Retina (tissue), 1 donor: ENCODE measurements around the gene EXOSC6.
"Not testable (repeated sequence)": the region's sequence is repeated elsewhere in the genome, so short reads cannot be mapped to it uniquely, and the experiment has no call there.

Experiments used
- DNase-seq: peaks from one replicate; pipeline ENCODE4 v3.0.0-alpha.2; 2016

EXOSC6 gene

DNA sequence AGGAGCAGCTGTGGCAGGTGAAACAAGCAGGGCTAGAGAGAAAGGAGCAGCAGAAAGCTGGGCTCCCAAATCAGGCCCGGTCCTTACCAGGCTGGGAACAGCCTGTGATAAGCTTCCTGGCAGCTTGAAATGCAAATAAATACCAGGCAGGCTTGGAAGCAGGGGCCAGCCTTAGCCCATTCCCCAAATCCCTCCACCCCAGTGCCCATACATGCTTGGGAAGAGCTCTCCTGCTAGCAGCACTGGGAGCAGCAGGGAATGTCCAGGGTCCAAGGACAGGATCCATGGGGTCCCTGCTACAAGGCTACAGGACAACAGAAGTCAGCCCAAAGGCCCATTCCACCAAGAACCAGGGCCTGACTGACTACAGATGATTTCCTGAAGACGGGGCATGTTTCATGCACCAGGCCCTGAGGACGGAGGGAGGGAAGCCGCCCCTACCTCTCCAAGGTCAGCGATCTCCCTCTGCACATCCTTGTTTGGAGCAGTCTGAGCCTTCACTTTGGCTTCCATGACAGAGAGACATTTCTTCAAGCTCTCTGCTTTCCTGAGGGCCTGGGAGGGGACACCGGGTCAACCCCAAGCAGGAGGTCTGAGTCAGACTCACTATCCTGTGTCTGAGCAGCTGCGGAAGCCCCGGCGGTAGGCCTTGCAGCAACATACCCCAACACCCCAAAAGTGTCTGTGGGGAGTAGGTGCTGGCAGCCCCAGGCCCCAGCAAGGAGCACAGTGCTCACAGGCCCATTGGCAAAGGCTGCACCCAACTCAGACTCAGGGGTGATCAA lies 2.6 kb upstream of the EXOSC6 start:
- no peak for DNase-seq

DNA sequence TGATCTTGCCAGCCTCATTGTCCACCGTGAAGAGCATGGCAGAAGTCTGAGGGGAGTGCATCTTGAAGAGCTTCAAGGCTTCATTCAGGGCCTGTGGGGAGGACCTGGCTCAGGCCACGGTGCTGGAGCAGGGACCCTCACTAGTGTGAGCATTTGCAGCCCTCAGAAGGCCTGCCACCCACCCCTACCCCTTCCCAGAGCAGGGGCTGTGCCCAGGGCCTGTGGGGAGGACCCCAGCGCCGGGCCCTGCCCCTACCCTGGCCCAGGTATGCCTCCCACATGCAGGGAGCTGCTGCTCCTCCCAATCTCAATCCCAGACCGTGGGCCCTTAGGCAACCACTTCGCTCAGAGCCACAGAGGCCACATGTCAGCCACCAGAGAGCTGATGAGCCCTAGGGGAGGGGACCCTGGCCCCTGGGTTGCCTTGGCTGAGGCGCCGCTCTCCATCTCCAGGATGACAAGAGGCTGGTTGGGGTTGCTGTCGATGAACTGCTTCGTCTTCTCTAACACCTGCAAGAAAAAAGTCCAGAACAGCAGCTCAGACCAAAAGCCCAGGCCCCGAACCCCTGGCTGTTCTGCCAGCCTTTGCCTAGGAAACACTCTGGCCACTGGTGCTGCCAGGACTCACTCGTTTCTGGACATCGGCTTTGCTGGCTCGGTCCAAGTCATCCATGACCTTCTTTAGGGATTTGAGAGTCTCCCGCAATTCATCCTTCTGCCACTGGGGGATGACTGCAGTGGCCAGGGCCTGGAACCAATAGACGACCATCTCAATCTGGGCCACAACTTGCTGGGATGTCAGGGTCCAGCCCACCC lies 1.8 kb upstream of the EXOSC6 start:
- no peak for DNase-seq

DNA sequence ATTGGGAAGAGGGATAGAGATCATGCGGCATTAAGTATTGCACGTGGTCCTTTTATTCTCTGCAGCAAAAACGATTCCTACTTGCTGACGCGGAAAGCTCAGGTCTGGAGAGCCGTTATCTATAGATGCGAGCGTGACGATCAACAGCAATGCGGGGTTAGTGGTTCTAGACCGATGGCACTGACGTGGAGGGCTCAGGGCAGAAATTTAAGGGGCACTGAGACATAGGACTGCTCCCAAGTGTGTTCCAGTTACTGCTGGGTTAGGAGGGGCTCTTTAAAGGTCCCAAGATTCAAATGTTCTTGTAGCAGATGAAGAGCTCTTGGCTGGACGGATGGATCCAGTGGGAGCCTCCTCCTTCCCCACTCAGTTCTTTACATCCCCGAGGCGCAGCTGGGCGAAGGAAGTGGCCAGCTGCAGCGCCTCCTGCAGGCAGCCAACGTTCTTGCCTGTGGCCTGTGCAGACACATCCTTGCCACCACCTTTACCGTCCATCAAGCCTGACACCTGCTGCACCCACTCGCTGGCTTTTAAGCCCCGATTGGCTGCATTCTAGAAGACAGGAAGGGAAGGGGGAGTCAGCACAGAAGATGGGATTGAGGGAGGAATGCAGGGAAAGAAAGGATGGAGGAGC lies 732 bp upstream of the EXOSC6 start:
- no peak for DNase-seq

DNA sequence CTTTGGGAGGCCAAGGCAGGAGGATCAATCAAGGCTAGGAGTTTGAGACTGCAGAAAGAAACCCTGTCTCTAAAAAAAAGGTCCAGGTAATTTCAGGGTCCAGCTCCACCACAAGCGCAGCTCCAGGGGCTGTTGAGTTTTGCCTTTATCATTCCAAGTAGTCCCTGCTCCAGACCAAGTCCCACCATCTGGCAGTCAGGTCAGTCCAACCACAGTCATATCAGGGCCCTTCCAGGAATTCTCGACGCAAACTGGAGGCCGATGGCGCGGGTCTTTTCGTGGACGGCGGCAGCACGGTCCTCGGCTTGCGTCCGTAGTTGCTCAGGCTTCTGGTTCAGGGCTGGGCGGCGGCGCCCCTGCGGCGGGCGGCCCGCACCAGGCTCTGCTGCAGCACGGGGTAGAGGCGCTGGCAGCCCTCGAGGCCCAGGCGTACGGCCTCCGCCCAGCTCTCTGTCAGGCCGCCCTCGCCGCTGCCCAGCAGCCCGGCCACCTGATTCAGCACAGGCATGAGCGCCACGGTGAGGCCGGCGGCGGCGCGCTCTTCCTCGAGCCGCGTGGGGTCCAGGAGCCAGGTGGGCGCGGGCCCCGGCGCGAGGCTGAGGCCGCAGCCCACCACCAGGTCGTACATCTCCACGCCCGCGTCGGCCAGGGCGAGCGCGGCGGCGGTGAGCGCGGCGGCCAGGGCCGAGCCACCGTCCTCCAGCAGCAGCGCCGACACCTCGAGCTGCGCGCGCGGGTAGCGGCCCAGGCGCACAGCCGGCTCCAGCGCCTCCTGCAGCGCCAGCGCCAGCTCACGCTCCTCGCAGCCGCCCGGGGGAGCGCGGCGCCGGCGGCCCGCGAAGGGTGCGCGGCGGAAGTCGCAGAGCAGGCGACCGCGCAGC lies 752 bp downstream of the EXOSC6 start:
- peak; percentile 65 for DNase-seq

DNA sequence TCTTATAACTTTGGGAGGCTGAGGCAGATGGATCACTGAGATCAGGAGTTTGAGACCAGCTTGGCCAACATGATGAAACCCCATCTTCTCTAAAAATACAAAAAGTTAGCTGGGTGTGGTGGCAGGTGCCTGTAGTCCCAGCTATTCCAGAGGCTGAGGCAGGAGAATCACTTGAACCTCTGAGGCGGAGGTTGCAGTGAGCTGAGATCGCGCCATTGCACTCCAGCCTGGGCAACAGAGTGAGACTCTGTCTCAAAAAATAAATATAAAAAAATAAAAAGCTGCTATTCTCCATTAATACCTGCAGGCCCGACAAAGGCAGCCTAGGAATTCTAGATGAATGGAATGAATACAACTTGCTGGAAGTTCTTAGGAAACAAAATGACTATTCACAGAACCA lies 2.0 kb downstream of the EXOSC6 start:
- DNase-seq, result not testable (repeated sequence)

DNA sequence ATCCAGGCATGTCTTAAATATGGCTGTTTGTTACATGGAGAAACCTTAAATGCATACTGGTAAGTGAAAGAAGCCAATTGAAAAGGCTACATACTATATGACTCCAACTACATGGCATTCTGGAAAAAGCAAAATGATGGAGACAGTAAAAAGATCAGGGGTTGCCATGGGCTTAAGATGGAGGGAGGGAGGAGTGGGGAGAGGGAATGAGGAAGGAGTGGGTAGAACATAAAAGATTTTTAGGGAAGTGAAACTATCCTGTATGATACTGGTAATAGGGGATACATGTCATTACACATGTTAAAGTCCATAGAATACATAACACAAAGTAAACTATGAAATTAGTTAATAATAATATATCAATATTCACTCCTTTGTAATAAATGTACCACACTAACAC lies 13.0 kb downstream of the EXOSC6 start:
- not testable (repeated sequence) for DNase-seq

DNA sequence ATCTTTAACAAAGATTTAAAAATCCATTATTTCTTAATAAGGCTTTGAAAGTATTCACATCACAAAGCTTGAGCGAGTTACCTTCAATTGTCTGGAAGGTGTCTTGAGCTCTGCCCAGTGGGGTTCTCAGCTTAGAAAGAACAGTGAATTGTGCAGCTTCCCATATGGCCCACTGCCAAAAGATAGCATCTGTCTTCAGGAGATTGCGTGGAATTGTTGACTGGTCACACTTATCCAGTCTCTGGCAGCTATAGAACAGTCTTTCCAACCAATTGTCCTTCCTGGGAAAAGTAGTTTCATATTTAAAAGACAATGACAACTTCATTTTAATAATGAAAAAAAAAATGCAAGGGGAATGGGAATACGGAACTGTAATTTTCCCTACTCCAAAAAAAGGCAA lies 19.9 kb downstream of the EXOSC6 start:
- DNase-seq, result not testable (repeated sequence)

DNA sequence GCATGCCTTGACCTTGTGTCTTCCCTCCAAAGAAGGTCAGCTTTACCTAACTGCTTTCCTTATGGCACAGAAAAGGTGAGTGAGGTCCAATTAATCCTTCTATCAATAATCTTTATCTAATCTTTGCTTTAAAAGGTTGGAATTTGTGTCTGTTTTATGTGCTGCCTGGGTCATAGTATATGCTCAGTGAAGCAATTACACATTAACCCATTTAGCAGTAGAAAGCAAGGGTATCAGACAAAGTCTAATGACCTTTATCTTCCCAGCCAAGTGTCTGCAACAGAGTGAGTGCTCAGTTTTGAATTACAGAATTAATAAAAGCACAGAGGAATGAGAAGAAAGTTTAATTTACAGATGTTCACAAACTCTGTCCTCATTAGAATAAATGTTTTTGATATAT lies 25.7 kb downstream of the EXOSC6 start:
- not testable (repeated sequence) for DNase-seq

DNA sequence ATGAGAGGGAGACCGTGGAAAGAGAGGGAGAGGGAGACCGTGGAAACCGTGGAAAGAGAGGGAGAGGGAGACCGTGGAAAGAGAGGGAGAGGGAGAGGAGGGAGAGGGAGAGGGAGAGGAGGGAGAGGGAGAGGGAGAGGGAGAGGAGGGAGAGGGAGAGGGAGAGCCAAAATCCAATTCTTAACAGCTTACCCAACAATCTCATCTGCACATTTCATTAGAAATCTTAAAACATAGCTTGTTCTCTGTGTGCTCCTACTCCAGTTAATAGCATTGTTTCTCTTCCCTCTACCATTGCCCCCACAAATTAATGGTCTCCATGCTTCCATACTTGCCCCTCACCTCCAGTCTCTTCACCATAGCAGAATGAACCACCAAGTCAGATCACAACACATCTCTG lies 26.3 kb downstream of the EXOSC6 start:
- not testable (repeated sequence) for DNase-seq

DNA sequence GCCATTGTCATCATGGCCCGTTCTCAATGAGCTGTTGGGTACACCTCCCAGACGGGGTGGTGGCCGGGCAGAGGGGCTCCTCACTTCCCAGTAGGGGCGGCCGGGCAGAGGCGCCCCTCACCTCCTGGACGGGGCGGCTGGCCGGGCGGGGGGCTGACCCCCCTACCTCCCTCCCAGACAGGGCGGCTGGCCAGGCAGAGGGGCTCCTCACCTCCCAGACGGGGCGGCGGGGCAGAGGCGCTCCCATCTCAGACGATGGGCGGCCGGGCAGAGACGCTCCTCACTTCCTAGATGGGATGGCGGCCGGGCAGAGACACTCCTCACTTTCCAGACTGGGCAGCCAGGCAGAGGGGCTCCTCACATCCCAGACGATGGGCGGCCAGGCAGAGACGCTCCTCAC lies 27.1 kb downstream of the EXOSC6 start:
- not testable (repeated sequence) for DNase-seq

DNA sequence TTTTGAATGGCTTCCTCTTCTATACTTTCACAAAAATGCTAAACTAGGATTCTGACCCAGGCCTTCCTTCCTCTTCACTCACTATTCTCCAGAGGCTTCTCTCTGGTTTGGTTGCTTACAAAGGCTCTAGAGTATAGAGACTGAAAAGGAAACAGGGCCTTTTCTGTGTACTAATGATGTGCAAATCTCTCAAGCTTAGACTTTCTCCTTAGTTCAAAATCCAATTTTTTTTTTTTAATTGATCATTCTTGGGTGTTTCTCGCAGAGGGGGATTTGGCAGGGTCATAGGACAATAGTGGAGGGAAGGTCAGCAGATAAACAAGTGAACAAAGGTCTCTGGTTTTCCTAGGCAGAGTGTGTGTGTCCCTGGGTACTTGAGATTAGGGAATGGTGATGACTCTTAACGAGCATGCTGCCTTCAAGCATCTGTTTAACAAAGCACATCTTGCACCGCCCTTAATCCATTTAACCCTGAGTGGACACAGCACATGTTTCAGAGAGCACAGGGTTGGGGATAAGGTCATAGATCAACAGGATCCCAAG lies 27.7 kb downstream of the EXOSC6 start:
- DNase-seq, result not testable (repeated sequence)

DNA sequence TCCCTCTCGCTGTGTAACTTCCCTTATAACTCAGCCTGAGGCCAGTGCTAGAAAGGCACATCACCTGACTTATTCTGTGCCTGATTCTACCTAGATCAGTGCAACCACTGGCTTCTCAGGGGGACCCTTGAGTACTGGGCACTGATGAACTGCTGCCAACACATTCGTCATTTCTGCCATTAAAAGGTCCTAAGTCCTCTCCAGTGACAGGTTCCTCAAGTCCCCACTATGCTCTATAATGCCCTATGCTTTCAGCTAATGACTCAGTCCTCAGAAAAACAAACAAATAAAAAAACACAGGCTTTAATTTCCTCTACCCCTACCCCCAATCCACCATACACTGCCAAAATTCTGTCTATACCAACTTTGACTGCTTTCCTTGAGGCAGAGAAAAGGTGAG lies 28.5 kb downstream of the EXOSC6 start:
- DNase-seq, result not testable (repeated sequence)

DNA sequence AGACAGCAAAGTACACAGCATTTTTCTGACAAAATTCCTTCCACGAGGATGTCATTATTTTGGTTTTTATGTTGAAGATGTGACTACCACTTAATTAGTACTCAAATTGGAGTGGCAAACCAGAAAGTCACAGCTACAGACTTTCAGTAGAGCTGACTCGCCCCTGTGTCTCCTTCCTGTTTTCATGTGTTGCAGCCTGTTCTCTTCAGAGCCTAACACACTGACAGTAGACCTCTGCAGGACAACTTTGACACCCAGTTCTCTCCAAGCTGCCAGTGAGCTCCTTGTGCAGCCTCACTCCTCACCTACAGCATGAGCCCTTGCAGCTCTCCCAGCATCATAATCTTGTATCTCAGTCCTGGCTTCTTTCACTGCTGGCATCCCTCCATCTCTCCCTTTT lies 29.2 kb downstream of the EXOSC6 start:
- DNase-seq, result not testable (repeated sequence)

DNA sequence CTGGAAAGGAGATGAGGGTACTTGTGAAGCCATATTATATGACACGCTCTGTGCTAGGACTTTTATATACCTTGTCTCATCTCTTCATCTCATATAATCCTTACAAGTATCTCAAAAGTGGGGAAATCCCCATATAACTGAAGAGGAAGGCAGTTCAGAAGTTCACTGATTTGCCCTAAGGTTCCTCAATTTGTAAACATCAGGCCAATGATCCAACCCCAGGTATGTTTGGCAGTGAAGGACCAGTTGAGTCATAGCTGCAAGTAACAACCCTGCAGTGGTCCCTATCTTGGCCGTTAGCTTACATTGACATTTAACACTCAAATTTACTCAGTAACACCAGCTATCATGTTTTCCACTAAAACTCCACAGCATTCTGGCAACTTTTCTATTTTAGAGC lies 33.2 kb downstream of the EXOSC6 start:
- DNase-seq, result not testable (repeated sequence)

DNA sequence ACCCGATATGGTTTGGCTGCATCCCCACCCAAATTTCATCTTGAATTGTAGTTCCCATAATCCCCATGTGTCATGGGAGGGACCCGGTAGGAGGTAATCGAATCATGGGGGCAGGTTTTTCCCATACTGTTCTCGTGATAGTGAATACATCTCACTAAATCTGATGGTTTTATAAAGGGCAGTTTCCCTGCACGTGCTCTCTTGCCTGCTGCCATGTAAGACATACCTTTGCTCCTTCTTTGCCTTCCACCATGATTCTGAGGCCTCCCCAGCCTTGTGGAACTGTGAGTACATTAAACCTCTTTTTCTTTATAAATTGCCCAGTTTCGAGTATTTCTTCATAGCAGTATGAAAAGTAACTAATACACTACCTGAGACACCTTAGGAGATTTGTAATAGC lies 45.4 kb downstream of the EXOSC6 start:
- not testable (repeated sequence) for DNase-seq

DNA sequence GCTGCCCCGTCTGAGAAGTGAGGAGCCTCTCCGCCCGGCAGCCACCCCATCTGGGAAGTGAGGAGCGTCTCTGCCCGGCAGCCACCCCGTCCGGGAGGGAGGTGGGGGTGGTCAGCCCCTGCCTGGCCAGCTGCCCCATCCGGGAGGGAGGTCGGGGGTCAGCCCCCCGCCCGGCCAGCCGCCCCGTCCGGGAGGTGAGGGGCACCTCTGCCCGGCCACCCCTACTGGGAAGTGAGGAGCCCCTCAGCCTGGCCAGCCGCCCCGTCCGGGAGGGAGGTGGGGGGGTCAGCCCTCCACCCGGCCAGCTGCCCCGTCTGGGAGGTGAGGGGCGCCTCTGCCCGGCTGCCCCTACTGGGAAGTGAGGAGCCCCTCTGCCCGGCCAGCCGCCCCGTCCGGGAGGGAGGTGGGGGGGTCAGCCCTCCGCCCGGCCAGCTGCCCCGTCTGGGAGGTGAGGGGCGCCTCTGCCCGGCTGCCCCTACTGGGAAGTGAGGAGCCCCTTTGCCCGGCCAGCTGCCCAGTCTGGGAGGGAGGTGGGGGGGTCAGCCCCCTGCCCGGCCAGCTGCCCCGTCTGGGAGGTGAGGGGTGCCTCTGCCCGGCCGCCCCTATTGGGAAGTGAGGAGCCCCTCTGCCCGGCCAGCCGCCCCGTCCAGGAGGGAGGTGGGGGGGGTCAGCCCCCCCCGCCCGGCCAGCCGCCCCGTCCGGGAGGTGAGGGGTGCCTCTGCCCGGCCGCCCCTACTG lies 46.9 kb downstream of the EXOSC6 start:
- DNase-seq, result not testable (repeated sequence)

DNA sequence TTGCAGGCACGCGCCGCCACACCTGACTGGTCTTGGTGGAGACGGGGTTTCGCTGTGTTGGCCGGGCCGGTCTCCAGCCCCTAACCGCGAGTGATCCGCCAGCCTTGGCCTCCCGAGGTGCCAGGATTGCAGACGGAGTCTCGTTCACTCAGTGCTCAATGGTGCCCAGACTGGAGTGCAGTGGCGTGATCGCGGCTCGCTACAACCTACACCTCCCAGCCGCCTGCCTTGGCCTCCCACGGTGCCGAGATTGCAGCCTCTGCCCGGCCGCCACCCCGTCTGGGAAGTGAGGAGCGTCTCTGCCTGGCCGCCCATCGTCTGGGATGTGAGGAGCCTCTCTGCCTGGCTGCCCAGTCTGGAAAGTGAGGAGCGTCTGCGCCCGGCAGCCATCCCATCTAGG lies 47.7 kb downstream of the EXOSC6 start:
- not testable (repeated sequence) for DNase-seq

DNA sequence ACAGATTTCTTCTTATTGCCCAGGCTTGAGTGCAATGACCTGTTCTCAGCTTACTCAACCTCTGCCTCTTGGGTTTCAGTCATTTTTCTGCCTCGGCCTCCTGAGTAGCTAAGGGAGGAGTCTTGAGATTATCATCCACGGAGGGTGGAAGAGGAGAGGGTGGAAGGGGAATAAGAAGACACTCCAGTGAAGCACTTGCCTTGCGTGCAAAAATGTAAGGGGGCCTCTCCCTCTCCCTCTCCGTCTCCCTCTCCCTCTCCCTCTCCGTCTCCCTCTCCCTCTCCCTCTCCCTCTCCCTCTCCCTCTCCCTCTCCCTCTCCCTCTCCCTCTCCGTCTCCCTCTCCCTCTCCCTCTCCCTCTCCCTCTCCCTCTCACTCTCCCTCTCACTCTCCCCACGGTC lies 48.2 kb downstream of the EXOSC6 start:
- DNase-seq, result not testable (repeated sequence)

DNA sequence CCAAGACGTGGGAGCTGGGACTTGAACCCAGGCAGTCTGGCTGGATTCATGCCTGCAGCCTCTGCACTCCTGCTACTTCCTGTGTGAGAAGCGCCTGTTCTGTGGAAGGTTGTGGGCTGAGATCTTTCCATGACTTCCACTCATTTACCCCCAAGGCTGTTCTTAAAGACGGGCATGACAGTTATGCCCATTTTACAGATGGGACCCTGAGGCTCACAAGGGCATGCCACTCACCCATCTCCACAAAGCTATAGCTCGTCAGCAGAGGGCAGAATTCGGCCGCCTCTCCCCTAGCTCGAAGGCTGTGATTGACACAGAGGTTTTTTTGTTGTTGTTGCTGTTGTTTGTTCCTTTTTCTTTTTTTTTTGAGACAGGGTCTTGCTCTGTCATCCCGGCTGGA lies 51.7 kb downstream of the EXOSC6 start:
- DNase-seq, result not testable (repeated sequence)

DNA sequence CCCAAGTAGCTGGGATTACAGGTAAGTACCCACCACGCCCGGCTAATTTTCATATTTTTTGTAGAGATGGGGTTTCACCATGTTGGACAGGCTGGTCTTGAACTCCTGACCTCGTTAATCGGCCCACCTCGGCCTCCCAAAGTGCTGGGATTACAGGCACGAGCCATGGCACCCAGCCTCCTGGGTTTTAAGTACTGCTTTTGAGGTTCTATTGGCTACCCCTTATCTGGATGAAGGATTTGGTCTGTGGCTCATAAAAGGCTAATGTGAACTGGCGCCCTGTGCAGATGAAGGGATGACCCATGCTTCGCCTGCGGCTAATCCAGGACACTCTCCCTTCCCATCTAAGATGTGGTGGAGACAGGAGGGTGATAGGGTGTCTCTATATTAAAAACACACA lies 52.6 kb downstream of the EXOSC6 start:
- DNase-seq, result not testable (repeated sequence)

DNA sequence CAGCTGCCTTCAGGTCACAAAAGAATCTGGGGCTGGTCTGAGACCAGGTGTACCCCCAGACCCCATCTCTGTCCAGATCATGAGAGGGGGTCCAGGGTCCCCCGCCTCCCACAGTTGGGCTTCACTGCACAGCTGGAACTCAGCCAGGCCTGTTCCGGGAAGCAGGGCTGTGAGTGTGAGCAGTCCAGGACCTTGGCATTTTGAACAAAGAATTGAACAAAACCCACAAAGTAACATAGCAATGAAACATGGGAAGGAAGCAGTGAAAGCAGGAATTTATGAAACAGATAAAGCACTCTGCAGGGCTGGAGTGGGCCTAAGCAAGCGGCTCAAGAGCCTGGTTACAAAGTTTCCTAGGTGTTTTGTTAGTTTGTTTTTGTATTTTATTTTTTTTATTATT lies 53.1 kb downstream of the EXOSC6 start:
- DNase-seq, result not testable (repeated sequence)
